ENCODE results near the gene YAF2.

- no peak for TF ChIP-seq CTCF (IDR thresholded peaks at IDR 0.05; ENCODE audit: insufficient read depth, low read length)
- TF ChIP-seq POLR2AphosphoS5 (IDR thresholded peaks at IDR 0.05; ENCODE audit: low read depth), result no peak
- TF ChIP-seq SPI1 (IDR thresholded peaks at IDR 0.05; ENCODE audit: borderline replicate concordance, low read depth), result no peak
- no peak for TF ChIP-seq REST (IDR thresholded peaks at IDR 0.05; ENCODE audit: insufficient replicate concordance, low read depth)
Observed at GRCh38 chr12:42221726-42222125, 16.3 kb downstream of the YAF2 start.

Measured in HL-60 (cell line).